Brain microvascular endothelial cell (primary cell): ENCODE measurements around the gene DLG5.

ENCODE experiments used
- DNase-seq: peaks from one replicate; pipeline ENCODE4 v3.0.0-alpha.2; 2020
- H3K27ac ChIP-seq: fragments of 250-450 bp; sonication (Bioruptor Pico); 2 replicates; pipeline ENCODE4 v1.5.1; 2020; ENCODE audit warnings: mild to moderate bottlenecking, moderate library complexity
- H3K27me3 ChIP-seq: fragments of 250-450 bp; sonication (Bioruptor Pico); replicated peaks from 2 replicates; pipeline ENCODE4 v1.5.1; 2020; ENCODE audit warnings: mild to moderate bottlenecking
- H3K36me3 ChIP-seq: fragments of 250-450 bp; sonication (Bioruptor Pico); replicated peaks from 2 replicates; pipeline ENCODE4 v1.5.1; 2020; ENCODE audit warnings: mild to moderate bottlenecking
- H3K4me3 ChIP-seq: 2 replicates; pipeline ENCODE4 v1.5.1; 2011; ENCODE audit warnings: low read depth, mild to moderate bottlenecking, control low read depth, low read length, moderate library complexity
- in situ Hi-C: cut with HindIII; loops from 2 replicates; pipeline ENCODE4 v1.10.0; 2017; ENCODE audit warnings: low sequenced_read_pairs, low pct_ligation_motif_present
- TF ChIP-seq, protein P1 (sequence below): IDR thresholded peaks from 2 replicates; pipeline ENCODE4 v1.5.1; 2011; ENCODE audit warnings: low read depth, mild to moderate bottlenecking, moderate library complexity, low read length, control low read depth, inconsistent platforms; ENCODE audit errors: missing control alignments

Gene DLG5

DNA sequence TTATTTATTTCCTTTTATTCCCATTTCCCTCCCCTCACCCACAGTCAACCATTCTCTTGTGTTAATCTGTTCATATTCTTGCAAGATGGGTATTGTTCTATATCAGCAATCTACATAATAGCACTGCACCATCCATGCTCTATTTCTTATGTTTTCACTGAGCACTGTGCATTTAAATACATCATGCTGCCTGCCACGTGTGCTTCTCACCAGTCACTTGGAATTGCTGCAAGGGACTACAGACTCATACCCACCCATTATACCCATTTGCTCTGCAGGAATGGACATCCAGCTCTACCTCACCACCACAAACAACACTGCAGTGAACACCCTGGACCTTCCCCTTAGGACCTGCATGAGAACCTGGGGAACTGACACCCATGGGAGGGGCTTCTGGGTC lies 20.8 kb downstream of the DLG5 start:
- Histone ChIP-seq H3K36me3 (no peaks in the 10 kb centered on the region), H3K4me3 (no peak overlapping the region), H3K27me3 (no peaks in the 10 kb centered on the region), H3K27ac (no peak overlapping the region)
- DNase-seq, result no peak
- in situ Hi-C loops, result no loop called here
- TF ChIP-seq, protein P1, sequence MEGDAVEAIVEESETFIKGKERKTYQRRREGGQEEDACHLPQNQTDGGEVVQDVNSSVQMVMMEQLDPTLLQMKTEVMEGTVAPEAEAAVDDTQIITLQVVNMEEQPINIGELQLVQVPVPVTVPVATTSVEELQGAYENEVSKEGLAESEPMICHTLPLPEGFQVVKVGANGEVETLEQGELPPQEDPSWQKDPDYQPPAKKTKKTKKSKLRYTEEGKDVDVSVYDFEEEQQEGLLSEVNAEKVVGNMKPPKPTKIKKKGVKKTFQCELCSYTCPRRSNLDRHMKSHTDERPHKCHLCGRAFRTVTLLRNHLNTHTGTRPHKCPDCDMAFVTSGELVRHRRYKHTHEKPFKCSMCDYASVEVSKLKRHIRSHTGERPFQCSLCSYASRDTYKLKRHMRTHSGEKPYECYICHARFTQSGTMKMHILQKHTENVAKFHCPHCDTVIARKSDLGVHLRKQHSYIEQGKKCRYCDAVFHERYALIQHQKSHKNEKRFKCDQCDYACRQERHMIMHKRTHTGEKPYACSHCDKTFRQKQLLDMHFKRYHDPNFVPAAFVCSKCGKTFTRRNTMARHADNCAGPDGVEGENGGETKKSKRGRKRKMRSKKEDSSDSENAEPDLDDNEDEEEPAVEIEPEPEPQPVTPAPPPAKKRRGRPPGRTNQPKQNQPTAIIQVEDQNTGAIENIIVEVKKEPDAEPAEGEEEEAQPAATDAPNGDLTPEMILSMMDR, result no peak

DNA sequence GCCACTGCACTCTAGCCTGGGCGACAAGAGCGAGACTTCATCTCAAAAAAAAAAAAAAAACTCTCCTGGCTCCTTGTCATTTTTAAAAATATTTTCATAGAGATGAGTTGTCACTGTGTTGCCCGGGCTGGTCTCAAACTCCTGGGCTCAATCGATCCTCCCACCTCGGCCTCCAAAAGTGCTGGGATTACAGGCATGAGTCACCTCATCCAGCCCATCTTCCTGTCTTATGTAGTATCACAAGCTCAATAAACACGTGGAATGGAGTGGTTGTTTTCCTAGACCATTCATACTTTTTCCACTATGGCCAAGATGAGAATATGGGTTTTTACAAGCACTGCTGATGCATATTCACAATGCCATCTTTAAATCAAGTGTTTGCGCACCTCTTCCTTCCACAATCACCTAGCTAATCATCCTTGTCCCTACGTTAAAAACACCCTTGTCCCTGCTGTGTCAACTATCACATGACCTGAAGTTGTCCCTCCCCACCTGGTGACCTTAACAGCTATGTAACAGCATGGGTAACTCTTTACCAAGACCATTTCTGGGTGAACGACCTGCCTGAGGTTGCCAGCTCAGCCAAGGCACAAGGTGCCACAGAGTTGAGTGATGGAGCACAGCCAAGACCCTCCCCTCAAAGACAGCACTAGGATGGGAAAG lies 21.3 kb downstream of the DLG5 start:
- no peak for DNase-seq
- no peak overlapping the region for H3K27ac ChIP-seq
- H3K4me3 ChIP-seq, result no peak overlapping the region
- in situ Hi-C loops, result no loop called here
- H3K36me3 ChIP-seq, result no peaks in the 10 kb centered on the region
- no peaks in the 10 kb centered on the region for H3K27me3 ChIP-seq
- TF ChIP-seq, protein P1, result no peak

DNA sequence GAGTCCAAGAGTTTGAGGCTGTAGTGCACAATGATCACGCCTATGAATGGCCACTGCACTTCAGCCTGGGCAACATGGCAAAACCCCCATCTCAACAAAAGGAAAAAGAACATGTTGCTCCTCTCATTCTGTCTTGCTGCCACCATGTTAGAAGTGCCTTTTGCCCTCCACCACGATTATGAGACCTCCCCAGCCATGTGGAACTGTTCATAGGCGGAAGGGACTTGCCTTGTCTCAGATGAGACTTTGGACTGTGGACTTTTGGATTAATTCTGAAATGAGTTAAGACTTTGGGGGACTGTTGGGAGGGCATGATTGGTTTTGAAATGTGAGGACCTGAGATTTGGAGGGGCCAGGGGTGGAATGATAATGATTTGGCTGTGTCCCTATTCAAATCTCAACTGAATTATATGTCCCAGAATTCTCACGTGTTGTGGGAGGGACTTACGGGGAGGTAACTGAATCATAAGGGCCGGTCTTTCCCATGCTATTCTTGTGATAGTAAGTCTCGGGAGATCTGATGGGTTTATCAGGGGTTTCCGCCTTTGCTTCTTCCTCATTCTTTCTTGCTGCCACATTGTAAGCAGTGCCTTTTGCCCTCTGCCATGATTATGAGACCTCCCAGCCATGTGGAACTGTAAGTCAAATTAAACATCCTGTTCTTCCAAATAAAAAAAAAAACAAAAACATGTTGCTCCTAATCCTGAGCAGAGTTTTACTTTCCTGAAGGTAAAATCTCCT lies 22.3 kb downstream of the DLG5 start:
- no peak overlapping the region for H3K27ac ChIP-seq
- H3K4me3 ChIP-seq, result no peak overlapping the region
- H3K27me3 ChIP-seq, result no peaks in the 10 kb centered on the region
- H3K36me3 ChIP-seq, result no peaks in the 10 kb centered on the region
- TF ChIP-seq, protein P1, result no peak
- no peak for DNase-seq
- in situ Hi-C loops, result no loop called here

DNA sequence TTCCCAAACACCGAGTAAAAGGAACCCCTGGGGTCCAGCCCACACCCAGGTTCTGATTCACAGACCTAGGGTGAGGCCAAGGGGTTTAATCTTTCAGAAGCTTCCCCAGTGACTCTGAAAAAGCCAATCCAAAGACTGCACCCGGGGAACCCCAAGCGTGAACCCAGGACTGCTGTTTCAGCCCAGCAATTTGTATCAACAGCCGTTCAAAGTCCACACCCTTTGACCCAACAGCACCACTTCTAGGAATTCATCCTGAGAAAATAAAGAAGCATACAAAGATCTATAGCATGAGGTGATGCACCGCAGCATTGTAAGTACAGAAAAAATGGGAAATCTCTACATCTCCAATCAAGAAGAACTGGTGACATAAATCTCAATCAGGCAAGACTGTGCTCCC lies 24.4 kb downstream of the DLG5 start:
- no peak overlapping the region for H3K4me3 ChIP-seq
- H3K27ac ChIP-seq, result no peak overlapping the region
- TF ChIP-seq, protein P1, result no peak
- H3K27me3 ChIP-seq, result no peaks in the 10 kb centered on the region
- no peak for DNase-seq
- in situ Hi-C loops, result no loop called here
- H3K36me3 ChIP-seq, result no peaks in the 10 kb centered on the region

DNA sequence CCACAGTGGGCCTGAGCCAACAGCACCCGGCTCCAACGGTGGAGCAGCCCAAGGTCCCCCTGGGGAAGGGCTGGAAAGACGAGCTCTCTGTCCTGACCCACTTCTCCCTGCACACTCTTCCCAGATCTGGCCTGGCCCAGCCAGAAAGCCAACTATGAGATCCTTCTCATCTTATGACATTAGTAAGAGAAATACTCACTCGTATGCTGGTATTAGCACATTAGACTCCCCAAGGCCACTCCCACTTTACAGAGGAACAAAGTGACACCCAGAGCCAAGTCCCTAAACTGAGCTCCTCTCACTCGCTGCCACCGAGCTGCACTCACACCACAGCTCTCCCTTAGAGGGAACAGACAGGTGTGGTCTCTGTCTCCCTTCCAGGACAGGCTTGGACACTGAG lies 24.8 kb downstream of the DLG5 start:
- Histone ChIP-seq H3K27ac (no peak overlapping the region), H3K4me3 (no peak overlapping the region), H3K27me3 (no peaks in the 10 kb centered on the region), H3K36me3 (no peaks in the 10 kb centered on the region)
- TF ChIP-seq, protein P1, result no peak
- DNase-seq, result no peak
- in situ Hi-C loops, result no loop called here
